ENCODE measurements around the gene TIPARP.

The TIPARP gene

DNA sequence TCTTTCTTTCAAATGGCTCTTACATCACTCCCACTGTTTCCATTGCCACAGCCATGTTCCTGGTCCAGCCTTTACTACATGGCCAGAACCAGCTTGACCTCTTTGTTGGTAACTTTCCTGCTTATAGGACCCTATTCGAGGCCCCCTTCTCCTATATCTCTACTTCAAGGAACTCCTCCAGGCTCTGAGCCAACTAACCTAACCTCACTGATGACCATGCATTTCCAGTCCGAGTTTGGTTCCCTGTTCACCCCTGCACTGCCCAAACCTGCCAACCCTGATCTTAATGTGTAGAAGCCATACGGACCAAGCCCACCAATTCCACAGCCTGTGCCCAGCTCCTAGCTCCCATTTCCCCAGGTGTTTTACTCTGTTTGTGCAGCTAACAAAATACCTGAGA, 38.4 kb upstream of the TIPARP start:
- Histone ChIP-seq H3K9me3 (ENCODE audit: control insufficient read depth in 2 of 2, low read length in 2 of 2) (no peaks in the 10 kb centered on the region), H3K36me3 (ENCODE audit: control insufficient read depth in 2 of 2, insufficient read depth in 2 of 2, low read length in 2 of 2) (no peaks in the 10 kb centered on the region), H3K9ac (ENCODE audit: low read length in 2 of 2) (no peak overlapping the region), H3K27ac (ENCODE audit: low read length) (no peak overlapping the region), H3K27me3 (ENCODE audit: control insufficient read depth in 1 of 2, insufficient read depth in 2 of 2, low read length in 2 of 2) (no peaks in the 10 kb centered on the region), H3K4me1 (ENCODE audit: control insufficient read depth, insufficient read depth, low read length) (no peaks in the 10 kb centered on the region), H3K4me3 (ENCODE audit: low read length in 2 of 2) (no peak overlapping the region)

DNA sequence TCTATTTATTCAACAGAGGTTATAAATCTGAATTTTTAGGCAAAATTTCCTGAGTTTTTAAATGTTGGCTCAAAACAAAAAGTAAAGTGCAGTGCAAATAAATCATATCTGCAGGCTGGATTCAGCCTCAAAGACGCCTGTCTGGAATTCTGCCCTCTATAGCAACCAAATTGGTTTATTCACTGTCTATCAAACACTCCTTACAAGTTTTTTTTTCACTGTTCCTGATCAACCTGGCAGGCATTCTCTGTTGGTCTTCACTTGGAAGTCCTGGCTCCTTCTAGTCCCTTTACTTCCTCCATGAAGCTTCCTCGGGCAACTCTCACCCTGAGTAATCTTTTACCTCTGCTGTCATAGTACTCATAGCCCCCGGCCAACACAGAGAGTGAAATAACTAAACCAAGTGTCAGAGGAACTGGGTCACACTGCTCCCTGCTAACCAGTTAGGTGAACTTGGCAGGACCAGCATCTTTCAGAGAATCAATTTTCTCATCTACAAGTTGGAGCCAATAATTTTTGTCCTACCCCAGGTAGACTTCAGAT, 36.8 kb upstream of the TIPARP start:
- no peaks in the 10 kb centered on the region for H3K36me3 ChIP-seq (ENCODE audit: control insufficient read depth in 2 of 2, insufficient read depth in 2 of 2, low read length in 2 of 2)
- no peaks in the 10 kb centered on the region for H3K27me3 ChIP-seq (ENCODE audit: control insufficient read depth in 1 of 2, insufficient read depth in 2 of 2, low read length in 2 of 2)
- H3K9ac ChIP-seq (ENCODE audit: low read length in 2 of 2), result no peak overlapping the region
- no peak overlapping the region for H3K27ac ChIP-seq (ENCODE audit: low read length)
- no peaks in the 10 kb centered on the region for H3K4me1 ChIP-seq (ENCODE audit: control insufficient read depth, insufficient read depth, low read length)
- H3K9me3 ChIP-seq (ENCODE audit: control insufficient read depth in 2 of 2, low read length in 2 of 2), result no peaks in the 10 kb centered on the region
- H3K4me3 ChIP-seq (ENCODE audit: low read length in 2 of 2), result no peak overlapping the region

DNA sequence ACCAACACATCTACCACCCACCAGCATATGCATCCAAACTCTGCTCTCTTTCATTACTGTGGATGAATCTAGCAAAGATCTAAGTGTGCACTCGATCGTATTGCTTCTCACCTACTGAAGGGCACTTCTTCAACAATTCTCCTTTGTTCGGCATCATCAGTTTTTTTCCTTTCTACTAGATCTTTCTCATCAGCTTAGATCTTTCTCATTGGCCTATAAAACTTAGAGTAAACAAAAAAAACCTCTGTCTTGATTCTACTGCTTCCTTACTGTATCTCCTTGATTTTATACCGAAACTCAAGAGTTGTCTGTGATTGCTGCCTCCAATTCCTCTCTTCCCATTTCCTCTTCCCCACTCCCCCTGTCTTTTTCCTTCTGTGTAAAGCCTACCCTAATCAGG, 36.1 kb upstream of the TIPARP start:
- Histone ChIP-seq H3K9ac (ENCODE audit: low read length in 2 of 2) (no peak overlapping the region), H3K36me3 (ENCODE audit: control insufficient read depth in 2 of 2, insufficient read depth in 2 of 2, low read length in 2 of 2) (no peaks in the 10 kb centered on the region), H3K4me1 (ENCODE audit: control insufficient read depth, insufficient read depth, low read length) (no peaks in the 10 kb centered on the region), H3K27me3 (ENCODE audit: control insufficient read depth in 1 of 2, insufficient read depth in 2 of 2, low read length in 2 of 2) (peaks cover 0 to 2% of the 10 kb centered on the region in 2 donors), H3K4me3 (ENCODE audit: low read length in 2 of 2) (no peak overlapping the region), H3K9me3 (ENCODE audit: control insufficient read depth in 2 of 2, low read length in 2 of 2) (no peaks in the 10 kb centered on the region), H3K27ac (ENCODE audit: low read length) (no peak overlapping the region)

DNA sequence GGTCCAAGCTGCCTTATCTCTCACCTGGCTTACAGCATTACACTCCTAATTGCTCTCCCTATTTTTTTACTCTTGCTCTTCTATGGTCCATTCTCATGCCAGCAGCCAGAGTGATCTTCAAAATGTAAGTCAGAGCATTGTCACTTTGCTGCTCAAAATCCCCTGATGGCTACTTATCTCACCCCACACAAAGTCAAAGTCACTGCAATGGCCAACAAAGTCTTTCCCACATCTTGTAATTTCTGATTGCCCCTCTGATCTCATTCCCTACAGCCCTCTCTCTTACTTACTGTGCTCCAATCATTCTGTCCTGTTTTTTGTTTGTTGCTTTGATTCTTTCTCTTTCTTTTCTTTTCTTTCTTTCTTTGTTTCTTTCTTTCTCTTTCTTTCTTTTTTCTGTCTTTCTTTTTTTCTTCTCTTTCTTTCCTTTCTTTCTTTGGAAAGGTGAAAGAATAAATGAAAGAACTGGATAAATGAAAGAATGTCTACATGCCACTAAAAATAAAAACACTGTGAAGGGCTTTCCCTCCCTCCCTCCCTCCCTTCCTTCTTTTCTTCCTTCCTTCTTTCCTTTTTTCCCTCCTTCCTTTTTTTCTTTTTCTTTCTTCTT, 34.9 kb upstream of the TIPARP start:
- no peak overlapping the region for H3K4me3 ChIP-seq (ENCODE audit: low read length in 2 of 2)
- H3K4me1 ChIP-seq (ENCODE audit: control insufficient read depth, insufficient read depth, low read length), result no peaks in the 10 kb centered on the region
- H3K36me3 ChIP-seq (ENCODE audit: control insufficient read depth in 2 of 2, insufficient read depth in 2 of 2, low read length in 2 of 2), result no peaks in the 10 kb centered on the region
- no peak overlapping the region for H3K9ac ChIP-seq (ENCODE audit: low read length in 2 of 2)
- no peak overlapping the region for H3K27ac ChIP-seq (ENCODE audit: low read length)
- no peaks in the 10 kb centered on the region for H3K9me3 ChIP-seq (ENCODE audit: control insufficient read depth in 2 of 2, low read length in 2 of 2)
- peaks cover 0 to 4% of the 10 kb centered on the region in 2 donors for H3K27me3 ChIP-seq (ENCODE audit: control insufficient read depth in 1 of 2, insufficient read depth in 2 of 2, low read length in 2 of 2)

DNA sequence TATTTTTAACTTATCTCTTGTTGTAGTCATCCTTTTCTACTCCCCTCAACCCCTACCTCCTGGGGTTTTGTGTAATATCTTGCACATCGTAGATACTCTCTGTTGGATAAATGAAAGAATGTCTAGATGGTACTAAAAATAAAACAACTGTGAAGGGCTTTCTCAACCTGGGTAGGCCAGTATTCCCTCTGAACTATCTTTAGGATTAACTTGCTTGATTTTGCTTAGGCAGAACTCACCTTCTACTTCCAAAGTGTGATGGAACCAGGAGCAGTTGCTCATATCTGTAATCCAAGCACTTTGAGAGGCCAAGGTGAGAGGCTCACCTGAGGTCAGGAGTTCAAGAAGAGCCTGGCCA, 32.8 kb upstream of the TIPARP start:
- peaks cover 0 to 4% of the 10 kb centered on the region in 2 donors for H3K27me3 ChIP-seq (ENCODE audit: control insufficient read depth in 1 of 2, insufficient read depth in 2 of 2, low read length in 2 of 2)
- no peak overlapping the region for H3K4me3 ChIP-seq (ENCODE audit: low read length in 2 of 2)
- no peaks in the 10 kb centered on the region for H3K9me3 ChIP-seq (ENCODE audit: control insufficient read depth in 2 of 2, low read length in 2 of 2)
- H3K9ac ChIP-seq (ENCODE audit: low read length in 2 of 2), result no peak overlapping the region
- no peaks in the 10 kb centered on the region for H3K36me3 ChIP-seq (ENCODE audit: control insufficient read depth in 2 of 2, insufficient read depth in 2 of 2, low read length in 2 of 2)
- no peak overlapping the region for H3K27ac ChIP-seq (ENCODE audit: low read length)
- H3K4me1 ChIP-seq (ENCODE audit: control insufficient read depth, insufficient read depth, low read length), result no peaks in the 10 kb centered on the region

DNA sequence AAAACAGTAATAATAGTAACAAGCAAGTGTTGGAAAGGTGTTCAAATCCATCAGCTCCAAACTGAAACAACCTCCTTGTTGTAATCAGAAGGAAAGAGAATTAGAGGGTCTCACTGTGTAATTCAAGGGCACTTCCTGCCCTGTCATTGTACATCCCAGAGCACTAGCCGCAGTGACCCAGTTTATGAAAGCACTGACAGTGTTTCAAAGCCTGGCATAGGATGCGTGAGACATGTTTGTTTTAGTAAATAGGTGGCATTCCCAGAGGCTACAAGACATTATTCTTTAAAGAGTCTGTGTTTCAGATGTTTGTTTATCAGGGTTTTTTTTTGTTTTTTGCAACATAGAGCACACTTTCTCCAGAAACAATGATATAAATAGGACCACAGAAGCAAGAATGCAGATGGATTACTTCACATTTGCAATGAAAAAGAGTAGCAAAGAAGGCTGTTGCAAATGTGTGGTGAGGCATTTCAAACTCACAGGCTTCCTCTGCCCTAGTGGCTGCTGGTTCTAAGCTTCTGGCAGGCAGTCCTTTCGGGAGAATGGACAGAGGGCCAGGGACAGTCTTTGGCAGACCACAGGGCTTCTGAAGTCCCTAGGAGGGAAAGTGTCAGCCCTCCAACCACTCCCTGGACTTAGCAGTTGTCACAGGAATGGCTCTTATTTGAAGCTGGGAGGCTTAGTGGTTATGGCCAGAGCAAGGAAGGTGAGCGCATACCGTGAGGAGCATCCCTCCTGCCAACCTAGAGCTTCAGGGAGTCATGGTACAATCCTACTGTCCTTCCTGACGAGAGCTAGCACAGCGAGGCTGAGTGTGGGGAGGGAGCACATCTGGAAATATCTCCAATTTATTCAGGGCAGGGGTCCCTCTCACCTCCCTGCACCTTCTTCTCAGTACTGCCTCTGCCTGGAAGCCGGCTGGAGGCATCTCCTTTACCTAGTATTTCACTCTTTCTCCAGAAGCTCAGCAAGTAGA, 31.4 kb upstream of the TIPARP start:
- no peaks in the 10 kb centered on the region for H3K4me1 ChIP-seq (ENCODE audit: control insufficient read depth, insufficient read depth, low read length)
- no peak overlapping the region for H3K27ac ChIP-seq (ENCODE audit: low read length)
- no peak overlapping the region for H3K9ac ChIP-seq (ENCODE audit: low read length in 2 of 2)
- H3K27me3 ChIP-seq (ENCODE audit: control insufficient read depth in 1 of 2, insufficient read depth in 2 of 2, low read length in 2 of 2), result peaks cover 0 to 4% of the 10 kb centered on the region in 2 donors
- no peaks in the 10 kb centered on the region for H3K36me3 ChIP-seq (ENCODE audit: control insufficient read depth in 2 of 2, insufficient read depth in 2 of 2, low read length in 2 of 2)
- H3K9me3 ChIP-seq (ENCODE audit: control insufficient read depth in 2 of 2, low read length in 2 of 2), result no peaks in the 10 kb centered on the region
- H3K4me3 ChIP-seq (ENCODE audit: low read length in 2 of 2), result no peak overlapping the region

DNA sequence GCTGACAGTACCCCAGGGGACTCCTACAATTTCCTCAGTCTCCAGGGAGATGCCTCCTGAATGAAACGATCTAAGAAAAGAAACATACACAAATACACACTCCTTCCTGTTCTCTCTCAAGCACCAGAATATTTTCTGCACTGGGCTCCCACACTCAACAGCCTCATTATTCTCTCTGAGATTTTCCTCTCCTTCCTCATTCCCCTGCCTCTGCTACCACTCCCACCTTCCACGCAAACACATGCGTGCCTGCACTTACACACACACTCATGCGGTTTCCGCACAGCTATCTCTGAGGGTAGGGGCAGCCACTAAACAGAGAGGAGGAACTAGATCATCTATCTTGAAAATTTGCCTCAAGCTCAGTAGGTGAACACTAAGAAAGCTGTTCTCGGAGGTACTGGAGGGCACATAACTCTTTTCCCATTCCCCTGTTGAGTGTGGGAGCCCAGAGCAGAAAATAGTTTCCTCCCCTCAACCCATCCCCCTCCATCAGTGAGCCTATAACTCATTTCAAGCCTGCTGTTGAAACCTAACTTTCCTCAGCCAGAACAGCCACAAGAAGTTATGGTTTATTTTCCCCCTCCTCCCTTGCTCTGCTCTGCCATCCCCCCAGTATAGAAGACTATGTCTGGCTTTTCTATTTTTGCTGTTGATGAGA, 30.5 kb upstream of the TIPARP start:
- Histone ChIP-seq H3K36me3 (ENCODE audit: control insufficient read depth in 2 of 2, insufficient read depth in 2 of 2, low read length in 2 of 2) (no peaks in the 10 kb centered on the region), H3K27ac (ENCODE audit: low read length) (no peak overlapping the region), H3K9ac (ENCODE audit: low read length in 2 of 2) (no peak overlapping the region), H3K9me3 (ENCODE audit: control insufficient read depth in 2 of 2, low read length in 2 of 2) (no peaks in the 10 kb centered on the region), H3K4me3 (ENCODE audit: low read length in 2 of 2) (no peak overlapping the region), H3K4me1 (ENCODE audit: control insufficient read depth, insufficient read depth, low read length) (no peaks in the 10 kb centered on the region), H3K27me3 (ENCODE audit: control insufficient read depth in 1 of 2, insufficient read depth in 2 of 2, low read length in 2 of 2) (peaks cover 0 to 4% of the 10 kb centered on the region in 2 donors)

DNA sequence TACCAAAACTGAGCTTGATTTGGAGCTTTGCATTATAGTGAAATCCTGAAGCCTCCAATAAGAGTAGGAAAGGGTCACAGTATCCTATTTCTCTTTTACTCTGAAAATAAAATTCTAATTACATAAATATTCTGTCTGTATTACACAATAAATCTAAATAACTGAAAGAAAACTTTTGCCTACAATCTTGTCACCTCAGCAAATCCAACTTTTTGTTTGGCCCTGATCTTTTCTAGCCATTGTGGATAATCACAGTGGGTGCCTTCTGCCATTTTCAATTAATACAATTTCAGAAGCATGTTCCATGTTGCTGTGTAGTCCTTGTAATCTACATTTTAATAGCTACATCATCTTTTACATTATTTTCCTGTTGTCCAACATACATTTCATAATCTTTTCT, 29.4 kb upstream of the TIPARP start:
- no peaks in the 10 kb centered on the region for H3K4me1 ChIP-seq (ENCODE audit: control insufficient read depth, insufficient read depth, low read length)
- H3K27me3 ChIP-seq (ENCODE audit: control insufficient read depth in 1 of 2, insufficient read depth in 2 of 2, low read length in 2 of 2), result peaks cover 0 to 4% of the 10 kb centered on the region in 2 donors
- H3K4me3 ChIP-seq (ENCODE audit: low read length in 2 of 2), result no peak overlapping the region
- no peaks in the 10 kb centered on the region for H3K9me3 ChIP-seq (ENCODE audit: control insufficient read depth in 2 of 2, low read length in 2 of 2)
- no peaks in the 10 kb centered on the region for H3K36me3 ChIP-seq (ENCODE audit: control insufficient read depth in 2 of 2, insufficient read depth in 2 of 2, low read length in 2 of 2)
- H3K27ac ChIP-seq (ENCODE audit: low read length), result no peak overlapping the region
- no peak overlapping the region for H3K9ac ChIP-seq (ENCODE audit: low read length in 2 of 2)

DNA sequence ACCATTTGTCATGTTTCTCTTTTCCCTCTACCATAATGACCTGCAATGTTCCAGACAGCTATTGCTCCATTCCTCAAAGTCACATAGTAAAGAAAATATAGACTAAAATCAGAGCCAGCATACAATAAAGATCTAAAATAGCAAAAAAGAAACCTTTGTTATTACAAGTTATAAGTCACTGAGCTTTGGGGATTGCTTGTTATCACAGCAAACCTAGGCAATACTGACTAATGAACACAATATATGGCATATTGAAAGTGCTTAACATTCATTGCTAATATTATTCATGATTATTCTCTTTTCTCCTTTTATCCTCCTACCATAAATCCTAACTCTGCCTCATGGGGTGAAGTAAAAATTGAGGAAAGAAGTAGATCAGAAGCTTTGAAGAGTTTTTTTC, 27.4 kb upstream of the TIPARP start:
- H3K36me3 ChIP-seq (ENCODE audit: control insufficient read depth in 2 of 2, insufficient read depth in 2 of 2, low read length in 2 of 2), result no peaks in the 10 kb centered on the region
- H3K27ac ChIP-seq (ENCODE audit: low read length), result no peak overlapping the region
- H3K9me3 ChIP-seq (ENCODE audit: control insufficient read depth in 2 of 2, low read length in 2 of 2), result no peaks in the 10 kb centered on the region
- H3K27me3 ChIP-seq (ENCODE audit: control insufficient read depth in 1 of 2, insufficient read depth in 2 of 2, low read length in 2 of 2), result peaks cover 0 to 4% of the 10 kb centered on the region in 2 donors
- H3K9ac ChIP-seq (ENCODE audit: low read length in 2 of 2), result no peak overlapping the region
- no peak overlapping the region for H3K4me3 ChIP-seq (ENCODE audit: low read length in 2 of 2)
- no peaks in the 10 kb centered on the region for H3K4me1 ChIP-seq (ENCODE audit: control insufficient read depth, insufficient read depth, low read length)

DNA sequence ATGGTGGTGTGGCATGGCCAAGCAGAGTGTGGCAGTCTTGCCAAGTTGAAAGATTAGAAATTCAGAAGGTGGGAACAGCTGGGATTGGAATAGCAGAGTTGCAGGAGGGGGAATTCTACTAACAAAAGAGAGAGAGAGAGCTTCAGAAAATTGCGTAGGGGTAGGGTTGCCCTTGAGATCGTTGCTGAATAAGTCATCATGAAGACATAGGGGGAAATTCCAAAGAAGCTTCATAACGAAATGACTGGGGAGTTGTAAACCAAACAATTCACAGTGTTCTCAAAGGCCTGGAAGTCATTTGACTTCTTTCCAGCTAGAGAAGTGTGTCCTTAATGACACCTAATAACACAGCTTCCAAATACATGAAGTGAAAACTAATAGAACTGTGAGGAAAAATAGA, 26.3 kb upstream of the TIPARP start:
- H3K27ac ChIP-seq (ENCODE audit: low read length), result no peak overlapping the region
- no peaks in the 10 kb centered on the region for H3K36me3 ChIP-seq (ENCODE audit: control insufficient read depth in 2 of 2, insufficient read depth in 2 of 2, low read length in 2 of 2)
- no peak overlapping the region for H3K4me3 ChIP-seq (ENCODE audit: low read length in 2 of 2)
- H3K4me1 ChIP-seq (ENCODE audit: control insufficient read depth, insufficient read depth, low read length), result no peaks in the 10 kb centered on the region
- peaks cover 0 to 4% of the 10 kb centered on the region in 2 donors for H3K27me3 ChIP-seq (ENCODE audit: control insufficient read depth in 1 of 2, insufficient read depth in 2 of 2, low read length in 2 of 2)
- no peaks in the 10 kb centered on the region for H3K9me3 ChIP-seq (ENCODE audit: control insufficient read depth in 2 of 2, low read length in 2 of 2)
- H3K9ac ChIP-seq (ENCODE audit: low read length in 2 of 2), result no peak overlapping the region

Measured in stomach smooth muscle (tissue), 2 donors.